Measurements from ENCODE around the gene ESYT1.

The ESYT1 gene, protein sequence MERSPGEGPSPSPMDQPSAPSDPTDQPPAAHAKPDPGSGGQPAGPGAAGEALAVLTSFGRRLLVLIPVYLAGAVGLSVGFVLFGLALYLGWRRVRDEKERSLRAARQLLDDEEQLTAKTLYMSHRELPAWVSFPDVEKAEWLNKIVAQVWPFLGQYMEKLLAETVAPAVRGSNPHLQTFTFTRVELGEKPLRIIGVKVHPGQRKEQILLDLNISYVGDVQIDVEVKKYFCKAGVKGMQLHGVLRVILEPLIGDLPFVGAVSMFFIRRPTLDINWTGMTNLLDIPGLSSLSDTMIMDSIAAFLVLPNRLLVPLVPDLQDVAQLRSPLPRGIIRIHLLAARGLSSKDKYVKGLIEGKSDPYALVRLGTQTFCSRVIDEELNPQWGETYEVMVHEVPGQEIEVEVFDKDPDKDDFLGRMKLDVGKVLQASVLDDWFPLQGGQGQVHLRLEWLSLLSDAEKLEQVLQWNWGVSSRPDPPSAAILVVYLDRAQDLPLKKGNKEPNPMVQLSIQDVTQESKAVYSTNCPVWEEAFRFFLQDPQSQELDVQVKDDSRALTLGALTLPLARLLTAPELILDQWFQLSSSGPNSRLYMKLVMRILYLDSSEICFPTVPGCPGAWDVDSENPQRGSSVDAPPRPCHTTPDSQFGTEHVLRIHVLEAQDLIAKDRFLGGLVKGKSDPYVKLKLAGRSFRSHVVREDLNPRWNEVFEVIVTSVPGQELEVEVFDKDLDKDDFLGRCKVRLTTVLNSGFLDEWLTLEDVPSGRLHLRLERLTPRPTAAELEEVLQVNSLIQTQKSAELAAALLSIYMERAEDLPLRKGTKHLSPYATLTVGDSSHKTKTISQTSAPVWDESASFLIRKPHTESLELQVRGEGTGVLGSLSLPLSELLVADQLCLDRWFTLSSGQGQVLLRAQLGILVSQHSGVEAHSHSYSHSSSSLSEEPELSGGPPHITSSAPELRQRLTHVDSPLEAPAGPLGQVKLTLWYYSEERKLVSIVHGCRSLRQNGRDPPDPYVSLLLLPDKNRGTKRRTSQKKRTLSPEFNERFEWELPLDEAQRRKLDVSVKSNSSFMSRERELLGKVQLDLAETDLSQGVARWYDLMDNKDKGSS

DNA sequence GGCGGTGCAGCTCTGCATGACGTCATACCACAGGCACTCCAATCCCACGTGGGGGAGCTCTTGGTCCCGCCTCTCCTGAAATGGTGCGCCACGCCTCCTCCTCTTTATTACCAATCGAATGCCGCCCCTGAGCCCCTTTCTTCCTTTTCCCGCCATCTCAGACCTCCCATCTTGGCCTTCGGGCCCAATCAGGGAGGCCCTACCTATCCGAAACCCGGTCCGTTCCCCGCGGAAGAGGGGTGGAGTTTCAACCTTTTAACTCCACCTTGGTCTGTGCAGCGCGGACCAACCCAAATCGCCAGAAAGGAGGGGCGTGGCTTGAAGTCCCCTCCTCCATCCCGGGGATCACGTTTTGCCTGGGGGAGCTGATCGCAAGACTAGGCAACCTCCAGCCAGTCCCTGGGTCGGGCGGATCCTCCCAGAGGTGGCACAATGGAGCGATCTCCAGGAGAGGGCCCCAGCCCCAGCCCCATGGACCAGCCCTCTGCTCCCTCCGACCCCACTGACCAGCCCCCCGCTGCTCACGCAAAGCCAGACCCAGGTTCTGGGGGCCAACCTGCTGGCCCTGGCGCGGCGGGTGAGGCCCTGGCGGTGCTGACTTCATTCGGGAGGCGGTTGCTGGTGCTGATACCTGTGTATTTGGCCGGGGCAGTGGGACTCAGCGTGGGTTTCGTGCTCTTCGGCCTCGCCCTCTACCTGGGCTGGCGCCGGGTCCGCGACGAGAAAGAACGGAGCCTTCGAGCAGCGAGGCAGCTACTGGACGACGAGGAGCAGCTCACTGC lies at the start of gene ESYT1:
Gene ESYT1, plus strand, starts transcription at position 380 of the 782 bp plus-strand sequence. Its CDS starts 53 bp downstream, at position 433.
- peak; percentile 99 for DNase-seq

DNA sequence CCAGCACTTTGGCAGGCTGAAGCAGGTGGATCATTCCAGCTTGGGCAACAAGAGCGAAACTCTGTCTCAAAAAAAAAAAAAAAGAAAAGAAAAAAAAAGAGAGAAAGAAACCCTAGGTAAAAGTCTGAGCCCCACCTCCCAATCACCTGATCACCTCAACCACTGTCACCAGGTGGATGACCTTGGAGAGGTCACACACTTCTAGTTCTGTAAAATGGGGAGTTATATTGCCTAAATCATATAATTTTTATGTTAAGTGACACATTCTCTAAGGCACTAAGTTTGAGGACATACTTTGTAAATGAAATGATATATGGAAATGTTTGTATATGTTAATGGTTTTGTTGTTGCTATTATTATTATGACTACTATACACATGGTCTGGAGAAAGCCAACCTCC lies 49.6 kb upstream of the ESYT1 start:
- DNase-seq: no peak

DNA sequence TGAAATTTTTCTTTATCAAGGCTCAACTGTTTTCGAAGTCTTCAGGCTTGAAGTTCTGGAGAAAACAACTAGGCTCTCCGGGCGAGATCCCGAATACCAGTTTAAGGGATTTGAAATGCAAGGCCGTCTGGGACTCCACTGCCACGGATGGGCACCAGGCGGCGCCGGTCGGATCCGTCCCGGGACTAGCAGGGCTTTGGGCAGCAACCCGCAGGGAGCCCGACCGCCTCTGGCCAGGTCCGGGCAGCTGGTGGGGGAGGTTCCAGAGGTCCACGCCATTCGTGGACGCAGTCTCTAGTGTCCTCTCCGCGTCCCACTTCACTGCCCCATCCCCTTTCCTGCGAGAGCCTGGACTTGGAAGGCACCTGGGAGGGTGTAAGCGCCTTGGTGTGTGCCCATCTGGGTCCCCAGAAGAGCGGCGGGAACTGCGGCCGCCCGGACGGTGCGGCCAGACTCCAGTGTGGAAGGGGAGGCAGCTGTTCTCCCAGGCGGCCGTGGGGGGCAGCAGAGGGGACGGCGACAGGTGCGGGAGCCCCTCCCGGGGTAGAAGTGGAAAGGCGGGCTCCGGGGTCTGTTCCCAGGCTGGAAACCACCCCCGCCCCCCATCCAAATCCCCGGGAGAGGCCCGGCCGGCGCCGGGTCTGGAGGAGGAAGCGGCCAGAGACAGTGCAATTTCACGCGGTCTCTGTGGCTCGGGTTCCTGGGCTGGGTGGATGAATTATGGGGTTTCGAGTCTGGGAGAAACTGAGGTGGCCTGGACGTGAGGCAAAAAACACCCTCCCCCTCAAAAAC lies 48.9 kb upstream of the ESYT1 start:
- peak; percentile 32 for DNase-seq

DNA sequence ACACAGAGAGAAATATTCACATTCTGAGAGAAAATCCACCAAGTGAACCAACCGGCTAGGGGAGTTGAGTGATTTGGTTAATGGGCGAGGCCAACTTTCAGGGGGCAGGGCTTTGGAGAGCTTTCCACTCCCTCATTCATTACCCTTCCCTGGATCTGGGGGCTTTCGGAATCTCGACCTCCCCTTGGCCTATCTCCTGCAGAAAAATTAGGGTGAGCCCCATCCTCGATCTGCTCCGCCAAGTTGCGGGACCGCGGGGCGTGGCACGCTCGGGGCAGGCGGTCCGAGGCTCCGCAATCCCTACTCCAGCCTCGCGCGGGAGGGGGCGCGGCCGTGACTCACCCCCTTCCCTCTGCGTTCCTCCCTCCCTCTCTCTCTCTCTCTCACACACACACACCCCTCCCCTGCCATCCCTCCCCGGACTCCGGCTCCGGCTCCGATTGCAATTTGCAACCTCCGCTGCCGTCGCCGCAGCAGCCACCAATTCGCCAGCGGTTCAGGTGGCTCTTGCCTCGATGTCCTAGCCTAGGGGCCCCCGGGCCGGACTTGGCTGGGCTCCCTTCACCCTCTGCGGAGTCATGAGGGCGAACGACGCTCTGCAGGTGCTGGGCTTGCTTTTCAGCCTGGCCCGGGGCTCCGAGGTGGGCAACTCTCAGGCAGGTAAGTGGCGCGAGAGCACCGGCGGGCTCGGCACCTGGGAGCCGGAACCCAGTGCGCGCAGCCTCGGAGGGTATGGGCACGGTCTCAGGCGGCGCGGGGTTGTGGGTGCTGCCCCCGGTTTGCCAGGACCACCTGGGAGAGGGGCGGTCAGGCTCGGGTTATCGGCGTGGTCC lies 48.1 kb upstream of the ESYT1 start, which contains the start of gene ERBB3:
Gene ERBB3, plus strand, starts transcription at position 443 of the 833 bp plus-strand sequence. Its CDS starts 136 bp downstream, at position 579.
- peak; percentile 24 for DNase-seq

DNA sequence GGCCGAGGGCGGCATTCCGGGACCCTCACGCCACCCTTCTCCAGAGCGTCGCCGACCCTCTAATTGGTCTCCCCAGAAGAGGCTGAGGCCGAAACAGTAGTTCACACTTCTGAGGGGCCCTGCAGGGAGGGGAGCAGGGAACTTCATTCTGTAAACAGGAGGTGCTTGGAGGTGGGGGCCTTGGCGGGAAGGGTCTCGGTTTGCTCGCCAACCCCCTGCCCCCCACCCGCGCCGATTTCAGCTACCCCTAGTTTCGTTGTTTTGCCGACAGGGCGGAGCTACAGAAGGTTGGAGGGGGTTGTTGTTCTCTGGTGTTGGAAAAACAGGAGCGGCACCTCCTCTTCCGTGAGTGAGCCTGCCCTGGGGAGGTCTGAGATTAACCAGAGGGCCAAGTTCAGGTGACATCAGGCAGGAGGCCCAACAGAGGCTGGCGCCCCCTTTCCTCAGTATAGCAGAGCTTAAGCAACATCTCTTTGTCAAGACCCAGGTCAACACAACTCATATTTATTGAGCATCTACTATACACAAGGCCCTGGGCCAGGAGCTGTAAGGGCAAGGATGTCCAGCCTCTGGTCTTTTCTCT lies 47.4 kb upstream of the ESYT1 start:
- no peak for DNase-seq

DNA sequence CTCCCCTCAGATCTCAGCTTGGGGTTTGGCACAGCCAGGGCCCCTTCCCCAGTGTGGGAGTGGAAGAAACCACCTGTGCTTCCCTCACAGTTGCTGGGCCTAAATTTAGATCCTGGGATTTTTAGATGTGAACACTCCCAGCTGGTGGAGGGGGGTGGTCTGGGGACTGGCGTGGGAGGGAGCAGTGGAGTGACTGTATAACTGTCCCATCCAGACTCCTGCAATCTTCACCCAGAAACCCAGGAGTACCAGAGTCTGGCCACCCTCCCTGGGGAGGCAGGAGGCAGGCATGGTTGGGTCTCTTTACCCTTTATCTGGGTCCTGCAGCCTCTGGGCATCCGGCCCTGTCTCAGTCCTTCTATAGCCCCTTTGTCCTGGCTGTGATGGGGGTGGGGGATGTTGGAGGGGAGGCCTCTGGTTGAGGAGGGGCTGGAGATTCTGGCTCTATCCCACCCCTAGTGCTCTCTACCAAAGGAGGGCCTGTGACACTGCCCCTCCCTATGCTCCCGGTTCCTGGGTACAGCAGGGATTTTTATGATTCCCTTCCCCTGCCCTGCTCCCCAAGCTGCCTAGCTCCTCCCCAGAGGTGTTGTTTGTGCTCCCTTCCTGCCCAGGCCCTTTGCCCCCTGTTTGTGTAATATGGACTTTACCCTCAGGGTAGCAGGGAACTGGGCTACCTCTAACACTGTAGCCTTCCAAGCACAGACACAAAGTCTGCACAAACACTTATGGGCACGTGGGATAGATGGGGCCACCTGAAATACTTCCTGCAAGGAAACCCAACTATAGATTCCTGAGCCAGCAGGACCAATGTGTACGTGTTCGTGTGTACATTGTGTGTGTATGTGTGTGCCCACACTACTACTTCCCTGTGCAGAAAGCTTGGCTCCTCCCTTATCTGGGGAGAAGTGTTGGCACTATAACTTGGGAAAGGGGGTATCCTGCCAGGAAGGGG lies 46.4 kb upstream of the ESYT1 start:
- DNase-seq: no peak

DNA sequence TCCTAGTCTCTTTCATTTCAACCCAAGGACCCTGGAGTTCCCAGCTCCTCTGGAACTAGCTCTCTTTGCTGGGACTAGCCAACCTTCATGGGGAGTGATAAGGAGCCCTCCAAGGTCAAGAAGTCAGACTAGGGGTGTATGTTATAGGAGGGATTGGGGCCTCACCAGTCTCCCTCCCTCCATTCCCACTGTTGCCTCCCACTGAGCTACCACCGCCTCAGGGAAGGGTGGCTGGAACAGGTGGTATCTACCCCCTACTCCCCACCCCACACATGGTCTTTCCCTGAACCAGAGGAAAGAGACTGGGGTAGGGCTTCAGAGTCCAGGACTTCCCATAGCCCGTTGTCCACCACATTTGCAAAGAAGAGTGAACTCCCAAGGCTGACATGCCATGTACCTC lies 45.7 kb upstream of the ESYT1 start:
- no peak for DNase-seq

DNA sequence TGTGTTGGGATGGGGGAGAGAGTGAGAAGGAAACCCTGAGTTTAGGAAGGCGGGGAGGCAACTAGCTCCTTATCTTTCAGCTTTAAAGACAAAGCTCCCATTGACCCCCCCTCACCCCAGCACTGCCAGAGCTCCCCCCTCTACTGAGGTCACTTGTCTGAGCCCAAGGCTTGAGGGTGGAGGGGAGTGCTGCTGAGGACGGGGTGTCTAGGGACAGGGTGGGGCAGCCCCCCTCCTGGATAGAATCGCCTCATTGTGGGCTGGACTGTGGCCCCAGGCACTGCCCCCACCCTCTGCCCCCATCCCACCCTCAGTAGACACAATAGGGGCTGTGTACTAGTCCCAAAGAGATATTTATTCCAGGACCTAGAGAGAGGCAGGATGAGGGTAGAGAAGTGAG lies 45.1 kb upstream of the ESYT1 start:
- DNase-seq: no peak

DNA sequence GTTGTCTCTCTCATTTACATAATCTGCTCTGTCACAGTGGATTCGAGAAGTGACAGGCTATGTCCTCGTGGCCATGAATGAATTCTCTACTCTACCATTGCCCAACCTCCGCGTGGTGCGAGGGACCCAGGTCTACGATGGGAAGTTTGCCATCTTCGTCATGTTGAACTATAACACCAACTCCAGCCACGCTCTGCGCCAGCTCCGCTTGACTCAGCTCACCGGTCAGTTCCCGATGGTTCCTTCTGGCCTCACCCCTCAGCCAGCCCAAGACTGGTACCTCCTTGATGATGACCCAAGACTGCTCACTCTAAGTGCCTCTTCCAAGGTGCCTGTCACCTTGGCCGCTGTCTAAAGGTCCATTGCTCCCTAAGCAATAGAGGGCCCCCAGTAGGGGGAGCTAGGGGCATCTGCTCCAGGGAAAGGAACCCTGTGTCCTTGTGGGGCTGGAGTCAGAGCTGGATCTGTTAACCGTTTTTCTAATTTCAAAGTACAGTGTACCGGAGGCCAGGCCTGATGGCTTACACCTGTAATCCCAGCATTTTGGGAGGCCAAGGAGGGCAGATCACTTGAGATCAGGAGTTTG lies 43.0 kb upstream of the ESYT1 start:
- no peak for DNase-seq

DNA sequence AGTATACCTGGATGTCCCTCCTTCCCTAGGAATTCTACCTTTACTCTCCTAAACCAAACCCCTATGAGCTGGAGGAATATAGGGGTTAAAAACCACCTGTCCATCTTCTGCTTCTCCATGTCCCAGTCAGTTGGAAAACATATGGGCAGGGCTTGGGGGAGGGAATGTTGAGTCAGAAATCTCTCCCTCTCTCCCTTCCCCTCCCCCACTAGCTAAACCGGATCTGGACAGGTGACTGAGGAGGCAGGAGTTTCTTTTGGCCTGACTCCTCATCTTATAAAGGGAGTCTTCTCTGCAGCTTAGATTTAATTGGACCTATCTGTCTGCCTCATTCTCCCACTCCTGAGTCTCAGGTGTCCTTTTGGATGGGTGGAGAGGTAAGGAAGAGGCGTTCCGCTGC lies 42.0 kb upstream of the ESYT1 start:
- no peak for DNase-seq

DNA sequence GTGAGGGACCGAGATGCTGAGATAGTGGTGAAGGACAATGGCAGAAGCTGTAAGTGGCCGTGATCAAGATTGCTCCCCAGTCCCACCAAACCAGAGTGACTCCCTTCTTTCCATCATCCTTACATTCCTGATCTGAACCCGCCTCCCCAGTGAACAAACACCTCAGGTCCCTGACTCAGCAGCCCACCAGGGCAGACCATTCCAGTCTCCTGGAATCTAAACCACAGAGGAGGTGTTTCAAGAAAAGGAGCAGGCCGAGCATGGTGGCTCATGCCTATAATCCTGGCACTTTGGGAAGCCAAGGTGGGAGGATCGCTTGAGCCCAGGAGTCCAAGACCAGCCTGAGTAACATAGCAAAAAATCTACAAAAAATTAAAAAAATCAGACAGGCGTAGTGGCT lies 41.5 kb upstream of the ESYT1 start:
- DNase-seq: no peak

DNA sequence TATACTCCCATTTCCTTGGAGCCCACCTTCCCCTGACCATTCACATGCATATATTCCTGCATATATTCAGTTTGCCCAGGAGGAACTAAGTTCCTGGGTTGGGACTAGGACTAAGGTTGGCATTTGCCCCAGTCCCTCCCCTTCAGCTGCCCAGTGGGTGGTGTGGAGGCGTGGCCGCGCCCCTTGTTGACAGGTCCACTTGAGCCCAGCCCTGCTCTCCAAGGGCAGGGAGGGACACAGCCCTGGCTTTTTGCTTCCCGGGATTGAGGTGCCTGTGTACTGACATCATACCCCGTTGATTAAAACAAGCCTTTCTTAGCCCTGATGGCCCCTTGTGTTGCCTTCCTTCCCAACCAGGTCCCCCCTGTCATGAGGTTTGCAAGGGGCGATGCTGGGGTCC lies 40.8 kb upstream of the ESYT1 start:
- DNase-seq: no peak

DNA sequence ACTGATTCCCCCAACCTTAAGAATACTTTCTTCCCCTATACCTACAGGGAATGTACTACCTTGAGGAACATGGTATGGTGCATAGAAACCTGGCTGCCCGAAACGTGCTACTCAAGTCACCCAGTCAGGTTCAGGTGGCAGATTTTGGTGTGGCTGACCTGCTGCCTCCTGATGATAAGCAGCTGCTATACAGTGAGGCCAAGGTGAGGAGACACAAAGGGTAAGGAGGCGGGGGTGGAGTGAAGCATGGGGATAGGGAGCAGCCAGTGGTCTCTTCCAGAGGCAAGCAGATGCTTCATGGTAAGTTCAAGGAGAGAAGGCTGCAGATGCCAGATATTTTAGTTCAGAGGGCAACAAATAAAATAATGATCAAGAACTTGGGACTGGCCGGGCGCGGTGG lies 30.3 kb upstream of the ESYT1 start:
- no peak for DNase-seq

DNA sequence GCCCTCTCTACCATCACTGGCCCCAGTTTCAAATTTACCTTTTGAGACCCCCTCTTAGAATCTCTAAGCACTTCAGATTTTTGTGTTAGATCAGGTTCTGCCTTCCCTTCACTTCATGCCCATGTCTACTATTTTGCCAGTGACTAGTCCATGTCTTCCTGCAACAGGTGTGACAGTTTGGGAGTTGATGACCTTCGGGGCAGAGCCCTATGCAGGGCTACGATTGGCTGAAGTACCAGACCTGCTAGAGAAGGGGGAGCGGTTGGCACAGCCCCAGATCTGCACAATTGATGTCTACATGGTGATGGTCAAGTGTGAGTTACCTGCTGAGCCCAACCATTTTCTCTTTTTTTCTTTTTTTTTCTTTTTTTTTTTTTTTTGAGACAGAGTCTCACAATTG lies 29.5 kb upstream of the ESYT1 start:
- no peak for DNase-seq

DNA sequence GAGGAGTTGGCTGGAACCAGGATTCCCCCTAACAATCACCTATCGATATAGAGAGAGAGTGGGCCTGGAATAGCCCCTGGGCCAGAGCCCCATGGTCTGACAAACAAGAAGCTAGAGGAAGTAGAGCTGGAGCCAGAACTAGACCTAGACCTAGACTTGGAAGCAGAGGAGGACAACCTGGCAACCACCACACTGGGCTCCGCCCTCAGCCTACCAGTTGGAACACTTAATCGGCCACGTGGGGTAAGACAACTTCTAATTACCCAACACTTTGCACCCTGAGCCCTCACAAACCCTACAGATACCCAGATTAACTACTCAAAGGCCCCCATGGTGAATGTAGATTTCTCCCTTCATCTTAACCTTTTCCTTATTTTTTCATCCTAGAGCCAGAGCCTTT lies 28.3 kb upstream of the ESYT1 start:
- no peak for DNase-seq

DNA sequence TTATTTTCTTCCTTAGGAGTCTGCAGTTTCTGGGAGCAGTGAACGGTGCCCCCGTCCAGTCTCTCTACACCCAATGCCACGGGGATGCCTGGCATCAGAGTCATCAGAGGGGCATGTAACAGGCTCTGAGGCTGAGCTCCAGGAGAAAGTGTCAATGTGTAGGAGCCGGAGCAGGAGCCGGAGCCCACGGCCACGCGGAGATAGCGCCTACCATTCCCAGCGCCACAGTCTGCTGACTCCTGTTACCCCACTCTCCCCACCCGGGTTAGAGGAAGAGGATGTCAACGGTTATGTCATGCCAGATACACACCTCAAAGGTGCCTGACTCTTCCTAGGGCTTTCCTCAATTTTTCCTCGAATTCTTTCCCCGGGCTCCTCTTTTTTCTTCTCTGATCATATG lies 27.0 kb upstream of the ESYT1 start:
- DNase-seq: no peak

DNA sequence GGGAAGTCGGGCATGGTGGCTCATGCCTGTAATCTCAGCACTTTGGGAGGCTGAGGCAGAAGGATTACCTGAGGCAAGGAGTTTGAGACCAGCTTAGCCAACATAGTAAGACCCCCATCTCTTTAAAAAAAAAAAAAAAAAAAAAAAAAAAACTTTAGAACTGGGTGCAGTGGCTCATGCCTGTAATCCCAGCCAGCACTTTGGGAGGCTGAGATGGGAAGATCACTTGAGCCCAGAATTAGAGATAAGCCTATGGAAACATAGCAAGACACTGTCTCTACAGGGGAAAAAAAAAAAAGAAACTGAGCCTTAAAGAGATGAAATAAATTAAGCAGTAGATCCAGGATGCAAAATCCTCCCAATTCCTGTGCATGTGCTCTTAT lies 25.4 kb upstream of the ESYT1 start:
- no peak for DNase-seq

DNA sequence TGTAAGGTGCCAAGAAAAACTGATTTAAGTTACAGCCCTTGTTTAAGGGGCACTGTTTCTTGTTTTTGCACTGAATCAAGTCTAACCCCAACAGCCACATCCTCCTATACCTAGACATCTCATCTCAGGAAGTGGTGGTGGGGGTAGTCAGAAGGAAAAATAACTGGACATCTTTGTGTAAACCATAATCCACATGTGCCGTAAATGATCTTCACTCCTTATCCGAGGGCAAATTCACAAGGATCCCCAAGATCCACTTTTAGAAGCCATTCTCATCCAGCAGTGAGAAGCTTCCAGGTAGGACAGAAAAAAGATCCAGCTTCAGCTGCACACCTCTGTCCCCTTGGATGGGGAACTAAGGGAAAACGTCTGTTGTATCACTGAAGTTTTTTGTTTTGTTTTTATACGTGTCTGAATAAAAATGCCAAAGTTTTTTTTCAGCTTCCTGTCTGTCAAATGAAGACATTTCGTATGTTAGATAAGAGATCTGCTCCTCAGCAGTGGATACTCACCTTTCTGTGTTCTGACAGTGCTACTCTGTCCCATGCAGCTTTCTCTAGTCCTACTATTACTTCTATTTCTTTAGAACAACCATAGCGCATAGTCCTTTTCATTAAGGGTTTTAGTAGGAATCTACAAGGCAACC lies 24.9 kb upstream of the ESYT1 start:
- DNase-seq: no peak

DNA sequence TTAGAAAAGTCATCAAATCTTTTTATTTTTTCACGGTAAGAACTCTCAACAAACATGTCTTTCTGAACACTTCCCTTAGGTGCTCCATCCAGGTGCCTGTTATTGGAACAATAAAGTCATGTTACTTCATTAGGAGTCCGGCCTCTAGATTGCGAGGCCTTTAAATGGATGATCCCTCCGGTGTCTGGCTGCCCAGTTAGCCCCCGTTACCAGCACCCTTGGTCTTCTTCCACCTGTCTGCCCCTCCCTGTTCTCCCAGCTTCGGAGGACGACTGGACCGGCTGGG lies 24.3 kb upstream of the ESYT1 start:
- DNase-seq: peak; percentile 50

All from NCI-H446 treated with DMSO at 0.1 percent for 48 hours (cell line).